Adrenal gland (tissue), 12 donors: ENCODE data around the gene AMT. TPM values are rescaled to one million over a fixed set of nuclear protein-coding genes. Genes with fewer than 3 reads are reported as not detected.
A peak's percentile ranks its signal among the peaks of the same experiment; 100 is the strongest.

Source experiments
- DNase-seq, 7 donors: peaks; one replicate each; pipeline ENCODE4 v3.0.0-alpha.2; 2019 to 2020
- H3K27ac ChIP-seq, 5 donors: fragments of 200-600 bp; sonication (generic) in 4 of 5; 1 replicate in 3 of 5; 2 replicates in 2 of 5; pipeline versions ENCODE4 v1.5.1 to v1.8.0; 2016 to 2020; ENCODE audit warnings: mild to moderate bottlenecking in 1 of 5
- H3K27me3 ChIP-seq: fragments of 200-600 bp; 2 replicates; pipeline ENCODE4 v1.8.0; 2021
- H3K36me3 ChIP-seq, 2 donors: fragments of 200-600 bp; replicated peaks in 1 of 2; 1 replicate in 1 of 2; 2 replicates in 1 of 2; pipeline versions ENCODE4 v1.5.1 to v1.8.0; 2018 to 2022
- H3K4me1 ChIP-seq, 2 donors: fragments of 200-600 bp; replicated peaks in 1 of 2; 1 replicate in 1 of 2; 2 replicates in 1 of 2; pipeline versions ENCODE4 v1.5.1 to v1.8.0; 2018 to 2021
- H3K4me3 ChIP-seq, 4 donors: fragments of 200-600 bp; sonication (generic) in 3 of 4; one replicate each; pipeline ENCODE4 v1.5.1; 2016 to 2018
- H3K9me3 ChIP-seq, 3 donors: fragments of 200-600 bp; sonication (generic) in 1 of 3; replicated peaks in 1 of 3; 1 replicate in 2 of 3; 2 replicates in 1 of 3; pipeline versions ENCODE4 v1.5.1 to v1.8.0; 2016 to 2021
- POLR2A ChIP-seq, 2 donors: fragments of 450-650 bp; IDR thresholded peaks; one replicate each; pipeline ENCODE4 v1.6.1; 2017; ENCODE audit warnings: antibody characterized with exemption in 2 of 2, mild to moderate bottlenecking in 2 of 2, moderate library complexity in 1 of 2
- WGBS, 4 donors: extraction: QIAGEN DNeasy Blood & Tissue Kit in 2 of 4; methylation state at CpG; one replicate each; pipeline versions ENCODE4 v1.1.5 to v1.1.7; 2013 to 2017; 5-methylcytosine and 5-hydroxymethylcytosine counted together
- intact Hi-C, 2 donors: fragments of 100-400 bp; cut with DNase I; formaldehyde crosslinking; loops; one replicate each; pipeline versions ENCODE4 v1.14.1 to v1.15.0; 2022 to 2023
- polyA plus RNA-seq, 3 donors: library from polyadenylated mRNA; stranded (reverse); fragments of 200-250 nt in 2 of 3; fragments of 350-450 nt in 1 of 3; fragmentation: Illumina TruSeq in 1 of 3; extraction: RNeasy Lipid Tissue Mini Kit (QIAGEN cat#74804) in 1 of 3; gene quantifications; one replicate each; pipeline ENCODE4 v1.2.3, GENCODE V29; 2013 to 2014
- total RNA-seq, 9 donors: library from RNA; depleted of rRNA in 4 of 9; stranded (reverse); fragments of >200 nt in 4 of 9; fragments of 120-200 nt in 1 of 9; fragmentation: NEBNext Ultra II Directional in 1 of 9; extraction: Animal tissue kit (Norgen Biotek cat#: 25700) in 1 of 9; gene quantifications; one replicate each; pipeline versions ENCODE4 v1.1.0 to v1.2.4, GENCODE V29; 2013 to 2023
- TF ChIP-seq, protein P1 (sequence below), 6 experiments: fragments of 450-650 bp in 4 of 6; fragments of 200-600 bp in 2 of 6; sonication (generic) in 1 of 6; IDR thresholded peaks; 1 replicate in 5 of 6; 2 replicates in 1 of 6; pipeline versions ENCODE4 v1.5.1 to v1.8.0; 2016 to 2021; ENCODE audit warnings: antibody characterized with exemption in 6 of 6, mild to moderate bottlenecking in 2 of 6, moderate library complexity in 1 of 6
- donor health status: healthy with polysubstance abuse.
- donor health status: Bipolar disorder and iron deficiency.
- donor health status: DM: yes; HTN: yes; CAD: no.
- donor health status: DM: no; HTN: no; CAD: no.
- donor health status: DM: no; HTN: no; CAD: no.
- donor health status: DM: yes; HTN: yes; CAD: no.

AMT gene
- total and polyA plus RNA-seq, 12 donors, result 5.6 to 55.8 (median 20.7) TPM

GRCh38 chr3:49388289-49388820, 33.9 kb downstream of the AMT start:
- peaks cover 4 to 53% of the 10 kb centered on the region in 2 donors for H3K4me1 ChIP-seq
- no peak overlapping the region for H3K27ac ChIP-seq
- no peaks in the 10 kb centered on the region for H3K9me3 ChIP-seq
- H3K4me3 ChIP-seq, result no peak overlapping the region
- H3K36me3 ChIP-seq, result no peaks in the 10 kb centered on the region
- intact Hi-C loops, result no loop called here
- WGBS, 4 donors, result 76 to 93% (median 79%) methylated on average over 1 of the region's 1 CpG
- H3K27me3 ChIP-seq, result no peaks in the 10 kb centered on the region
- no peak for DNase-seq
- TF ChIP-seq, protein P1, sequence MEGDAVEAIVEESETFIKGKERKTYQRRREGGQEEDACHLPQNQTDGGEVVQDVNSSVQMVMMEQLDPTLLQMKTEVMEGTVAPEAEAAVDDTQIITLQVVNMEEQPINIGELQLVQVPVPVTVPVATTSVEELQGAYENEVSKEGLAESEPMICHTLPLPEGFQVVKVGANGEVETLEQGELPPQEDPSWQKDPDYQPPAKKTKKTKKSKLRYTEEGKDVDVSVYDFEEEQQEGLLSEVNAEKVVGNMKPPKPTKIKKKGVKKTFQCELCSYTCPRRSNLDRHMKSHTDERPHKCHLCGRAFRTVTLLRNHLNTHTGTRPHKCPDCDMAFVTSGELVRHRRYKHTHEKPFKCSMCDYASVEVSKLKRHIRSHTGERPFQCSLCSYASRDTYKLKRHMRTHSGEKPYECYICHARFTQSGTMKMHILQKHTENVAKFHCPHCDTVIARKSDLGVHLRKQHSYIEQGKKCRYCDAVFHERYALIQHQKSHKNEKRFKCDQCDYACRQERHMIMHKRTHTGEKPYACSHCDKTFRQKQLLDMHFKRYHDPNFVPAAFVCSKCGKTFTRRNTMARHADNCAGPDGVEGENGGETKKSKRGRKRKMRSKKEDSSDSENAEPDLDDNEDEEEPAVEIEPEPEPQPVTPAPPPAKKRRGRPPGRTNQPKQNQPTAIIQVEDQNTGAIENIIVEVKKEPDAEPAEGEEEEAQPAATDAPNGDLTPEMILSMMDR (IDR thresholded peaks at IDR 0.05), result no peak
- TF ChIP-seq POLR2A (IDR thresholded peaks at IDR 0.05), result no peak

DNA sequence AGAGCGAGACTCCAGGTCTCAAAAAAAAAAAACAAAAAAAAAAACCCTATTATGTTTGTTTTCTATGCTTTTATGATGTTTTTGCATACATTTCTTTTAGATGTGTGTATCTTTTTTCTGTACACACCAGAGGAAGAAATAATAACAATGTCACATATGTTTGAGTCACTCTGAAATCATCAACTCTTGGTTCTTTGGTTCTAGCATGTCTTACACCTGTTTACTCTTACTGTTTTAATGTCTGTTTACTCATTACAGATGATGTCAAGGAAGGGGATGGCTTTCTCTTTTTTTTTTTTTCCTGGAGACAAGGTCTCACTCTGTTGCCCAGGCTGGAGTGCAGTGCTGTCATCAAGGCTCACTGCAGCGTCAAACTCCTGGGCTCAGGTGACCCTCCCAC, 34.6 kb downstream of the AMT start:
- H3K4me3 ChIP-seq, result no peak overlapping the region
- H3K9me3 ChIP-seq, result no peaks in the 10 kb centered on the region
- TF ChIP-seq, protein P1 (IDR thresholded peaks at IDR 0.05), result no peak
- TF ChIP-seq POLR2A (IDR thresholded peaks at IDR 0.05), result no peak
- no peak overlapping the region for H3K27ac ChIP-seq
- no peaks in the 10 kb centered on the region for H3K36me3 ChIP-seq
- H3K27me3 ChIP-seq, result no peaks in the 10 kb centered on the region
- H3K4me1 ChIP-seq, result peaks cover 4 to 52% of the 10 kb centered on the region in 2 donors
- 74 to 85% (median 76%) methylated on average over 2 of the region's 2 CpGs for WGBS, 4 donors
- DNase-seq, result no peak
- intact Hi-C loops, result no loop called here

GRCh38 chr3:49386056-49386756, 36.1 kb downstream of the AMT start:
- intact Hi-C loops, result no loop called here
- H3K27ac ChIP-seq, result peak overlapping the region in 1 of 5 donors; percentile 37

DNA sequence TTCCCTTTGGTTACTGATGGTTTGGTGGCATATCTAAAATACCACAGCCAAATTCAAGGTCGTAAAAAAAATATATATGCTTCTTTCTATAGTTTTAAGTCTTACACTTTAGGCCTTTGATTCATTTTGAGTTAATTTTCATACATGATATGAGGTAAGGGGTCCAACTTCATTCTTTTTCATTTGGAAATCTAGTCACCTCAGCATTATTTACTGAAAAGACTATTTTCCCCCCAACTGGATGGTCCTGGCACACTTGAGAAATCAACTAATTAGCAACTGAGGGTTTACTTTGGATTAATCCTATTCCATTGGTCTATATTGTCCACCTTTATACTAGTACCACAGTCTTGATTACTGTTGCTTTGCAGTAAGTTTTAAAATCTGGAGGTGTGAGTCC, 36.7 kb downstream of the AMT start:
- 88 to 93% (median 91%) methylated on average over 1 of the region's 1 CpG for WGBS, 4 donors
- intact Hi-C loops, result no loop called here
- TF ChIP-seq, protein P1 (IDR thresholded peaks at IDR 0.05), result no peak
- TF ChIP-seq POLR2A (IDR thresholded peaks at IDR 0.05), result no peak
- Histone ChIP-seq H3K4me1 (peaks cover 4 to 46% of the 10 kb centered on the region in 2 donors), H3K9me3 (no peaks in the 10 kb centered on the region), H3K27ac (no peak overlapping the region), H3K36me3 (no peaks in the 10 kb centered on the region), H3K4me3 (no peak overlapping the region), H3K27me3 (no peaks in the 10 kb centered on the region)
- no peak for DNase-seq

More at GRCh38 chr3:49386056-49386756, 36.1 kb downstream of the AMT start:
- H3K9me3 ChIP-seq, result no peaks in the 10 kb centered on the region
- H3K27me3 ChIP-seq, result no peaks in the 10 kb centered on the region
- 70 to 75% (median 72%) methylated on average over 11 of the region's 11 CpGs for WGBS, 4 donors
- DNase-seq, result no peak
- no peak for TF ChIP-seq POLR2A (IDR thresholded peaks at IDR 0.05)
- TF ChIP-seq, protein P1 (IDR thresholded peaks at IDR 0.05), result no peak
- peaks cover 4 to 46% of the 10 kb centered on the region in 2 donors for H3K4me1 ChIP-seq
- H3K36me3 ChIP-seq, result no peaks in the 10 kb centered on the region
- no peak overlapping the region for H3K4me3 ChIP-seq
